Central memory CD4-positive, alpha-beta T cell (primary cell): ENCODE measurements around the gene FAM228B.
"Not testable (repeated sequence)": the region's sequence is repeated elsewhere in the genome, so short reads cannot be mapped to it uniquely, and the experiment has no call there.

Experiments used
- DNase-seq: peaks from one replicate; pipeline ENCODE4 v3.0.0; 2022
- total RNA-seq, 3 experiments: gene quantifications; one replicate each; lab custom pipeline; 2026; lab: John Stamatoyannopoulos, UW

FAM228B gene
- 1.2 to 8.1 (median 7.5) reads per million in 3 experiments for total RNA-seq

DNA sequence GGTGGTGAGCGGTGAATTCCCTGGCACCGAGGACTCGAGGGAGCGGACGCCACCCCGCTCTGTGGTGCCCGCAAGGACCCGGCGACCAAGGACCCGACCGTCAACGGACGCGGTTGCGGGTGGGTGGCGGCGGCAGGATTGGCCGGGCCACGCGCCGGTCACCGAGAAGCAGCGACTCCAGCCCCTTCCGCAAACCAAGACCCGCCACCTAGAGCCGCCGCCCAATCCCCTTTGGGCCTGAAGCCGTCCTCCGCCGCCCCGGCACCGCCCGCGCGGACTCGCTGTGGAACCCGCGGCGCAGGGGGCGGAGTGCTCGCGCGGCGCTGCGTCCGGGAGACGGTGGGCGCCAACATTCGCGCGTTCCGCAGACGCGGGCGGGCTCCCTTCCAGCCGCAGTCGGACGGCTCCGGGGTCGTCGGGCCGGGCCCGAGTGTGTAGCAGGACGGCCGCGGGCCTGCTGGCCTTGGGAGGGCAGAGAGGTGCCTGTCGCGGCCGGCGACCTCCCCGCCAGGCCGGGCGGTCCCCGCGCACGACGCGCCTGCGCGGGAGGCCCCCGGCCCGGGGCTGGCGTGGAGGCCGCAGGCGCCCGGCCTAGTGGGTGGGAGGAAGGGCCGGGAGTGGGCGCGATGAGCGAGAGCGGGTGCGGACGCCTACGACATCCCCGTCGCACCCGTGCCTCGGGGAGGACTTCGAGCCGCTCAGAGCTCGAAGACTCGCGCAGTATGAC, at the start of gene FAM228B, which contains the start of gene PFN4:
FAM228B (plus strand) TSS at position 275 of the 727 bp plus-strand sequence. CDS start 893 bp downstream, outside the sequence.
PFN4 (minus strand) TSS at position 140 of the 727 bp plus-strand sequence. CDS start 799 bp downstream, outside the sequence.
- DNase-seq, result peak; percentile 27

- DNase-seq, result no peak
Measured at GRCh38 chr2:24073816-24074215, 49.5 kb upstream of the FAM228B start.

GRCh38 chr2:24075259-24075658, 48.0 kb upstream of the FAM228B start:
- no peak for DNase-seq

DNA sequence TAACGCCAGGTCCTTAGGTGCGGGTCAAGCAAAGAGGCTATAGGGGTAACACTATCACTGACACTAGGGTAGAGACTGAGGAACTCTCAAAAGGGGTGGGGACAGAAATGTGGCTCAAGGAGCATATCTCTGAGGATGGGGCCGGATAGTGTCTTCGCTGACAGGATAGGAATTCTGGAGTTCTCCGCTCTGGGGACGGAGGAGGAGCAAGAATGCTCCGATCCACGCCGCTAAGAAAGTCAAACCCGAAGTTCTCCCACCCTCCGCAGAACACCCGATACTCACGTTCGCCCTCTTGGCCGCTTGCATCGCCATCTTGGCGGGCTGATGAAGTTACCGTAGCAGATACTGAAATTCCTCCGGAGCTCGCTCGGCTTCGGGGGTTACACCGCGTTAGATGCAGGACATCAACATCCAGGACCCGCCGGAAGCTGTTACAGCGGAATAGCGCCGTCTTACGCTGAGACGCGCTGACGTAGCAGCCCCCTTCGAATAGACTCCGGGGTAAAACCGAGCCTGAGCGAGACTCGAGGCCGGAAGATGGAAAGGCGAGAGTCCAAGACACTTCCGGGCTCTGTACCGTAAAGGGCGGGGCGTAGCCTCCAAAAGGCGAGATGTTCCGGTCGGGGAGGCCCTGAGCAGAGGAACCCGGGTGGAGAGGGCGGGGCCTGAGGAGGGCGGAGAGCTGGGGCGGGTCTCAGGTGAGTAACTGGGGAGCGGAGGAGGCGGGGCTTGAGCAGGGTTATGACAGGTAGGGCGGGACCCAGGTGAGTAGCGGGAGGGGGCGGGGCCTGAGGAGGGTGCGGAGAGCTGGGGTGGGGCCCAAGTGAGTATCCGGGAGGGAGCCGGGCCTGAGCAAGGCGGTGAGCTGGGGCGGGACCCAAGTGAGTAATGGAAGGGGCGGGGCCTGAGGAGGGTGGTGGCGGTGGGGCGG, 47.1 kb upstream of the FAM228B start, which contains the start of gene SF3B6:
SF3B6 (minus strand) TSS at position 412 of the 934 bp plus-strand sequence; CDS start at position 315, 97 bp downstream.
- DNase-seq, result peak; percentile 99

DNA sequence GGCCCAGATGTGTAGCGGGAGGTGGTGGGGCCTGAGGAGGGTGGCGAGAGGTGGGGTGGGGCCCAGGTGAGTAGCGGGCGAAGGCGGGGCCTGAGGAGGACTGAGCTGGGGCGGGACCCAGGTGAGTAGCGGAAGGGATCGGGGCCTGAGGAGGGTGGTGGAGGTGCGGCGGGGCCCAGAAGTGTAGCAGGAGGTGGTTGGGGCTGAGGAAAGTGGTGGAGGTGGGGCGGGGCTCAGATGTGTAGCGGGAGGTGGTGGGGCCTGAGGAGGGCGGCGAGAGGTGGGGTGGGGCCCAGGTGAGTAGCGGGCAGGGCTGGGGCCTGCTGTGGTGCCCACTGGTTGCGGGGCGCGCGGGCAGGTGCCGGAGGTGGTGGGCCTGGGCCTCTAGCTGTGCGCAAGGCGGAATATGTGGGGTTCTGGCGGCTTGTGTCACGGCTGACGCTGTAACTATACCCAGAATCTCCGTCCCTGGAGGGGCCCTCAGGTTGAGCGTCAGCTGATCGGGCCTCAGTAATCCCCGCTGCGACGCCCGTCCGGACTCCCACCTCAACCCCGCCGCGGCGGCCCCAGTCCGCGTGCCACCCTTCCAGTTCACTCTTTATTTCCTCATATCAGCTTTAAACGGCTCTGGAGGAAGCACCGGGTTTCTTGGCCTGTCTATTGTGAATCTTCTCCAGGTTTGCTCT, 46.3 kb upstream of the FAM228B start:
- no peak for DNase-seq

DNA sequence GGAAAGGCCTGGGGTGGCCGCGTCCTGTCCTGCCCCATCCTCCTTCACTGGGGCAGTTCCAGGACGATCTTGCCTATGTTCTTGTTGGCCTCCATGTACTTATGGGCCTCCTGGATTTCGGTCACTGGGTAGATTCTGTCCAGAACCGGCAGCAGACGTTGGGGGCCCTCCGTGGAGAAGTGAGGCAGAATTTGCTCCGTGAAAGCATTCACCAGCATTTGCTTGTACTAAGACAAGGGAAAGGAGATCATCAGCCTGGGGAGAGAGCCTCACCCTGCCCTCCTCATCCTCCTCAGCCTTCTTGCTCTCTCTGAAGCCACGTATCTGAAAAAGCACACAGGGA, 45.8 kb upstream of the FAM228B start:
- peak; percentile 3 for DNase-seq

GRCh38 chr2:24077879-24078278, 45.4 kb upstream of the FAM228B start:
- no peak for DNase-seq

GRCh38 chr2:24080701-24081100, 42.6 kb upstream of the FAM228B start:
- no peak for DNase-seq

GRCh38 chr2:24082787-24083566, 40.3 kb upstream of the FAM228B start:
- no peak for DNase-seq

DNA sequence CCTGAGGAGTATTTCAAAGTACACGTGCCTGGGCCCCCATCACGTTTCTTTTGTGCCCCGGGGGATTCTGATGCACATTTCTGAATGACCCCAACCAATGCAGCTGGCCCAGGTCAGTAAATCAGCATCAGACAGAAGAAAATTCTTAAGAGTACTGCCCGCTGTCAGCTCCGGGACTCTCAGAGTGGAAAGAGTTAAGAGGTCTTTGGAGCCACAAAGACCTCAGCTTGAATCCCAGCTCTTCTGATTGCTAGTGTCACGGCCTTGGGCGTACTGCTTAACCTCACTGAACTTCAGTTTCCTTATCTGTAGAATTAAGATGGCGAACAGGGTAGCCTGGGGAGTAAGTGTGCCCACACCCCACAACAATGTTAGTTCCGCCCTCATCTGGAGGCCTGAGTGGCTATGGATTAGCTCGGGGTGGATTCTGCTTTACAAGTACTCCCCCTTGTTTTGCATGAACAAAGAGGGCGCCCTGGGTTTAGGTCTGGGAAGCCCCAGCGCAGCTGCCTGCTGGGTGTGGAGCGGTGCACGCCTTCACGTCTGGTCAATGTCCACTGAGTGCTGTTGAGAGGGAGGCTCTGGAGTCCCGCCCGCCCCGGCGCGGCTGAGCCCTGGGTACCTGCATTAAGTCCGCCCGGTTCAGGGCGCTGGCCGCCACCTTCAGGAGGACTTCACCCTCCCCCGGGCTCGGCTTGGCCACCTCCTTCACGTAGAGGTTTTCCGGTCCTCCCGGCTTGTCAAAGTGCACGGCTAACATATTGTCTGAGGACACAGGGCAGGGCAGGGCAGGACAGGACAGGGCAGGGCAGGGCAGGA, 39.5 kb upstream of the FAM228B start:
- DNase-seq, result no peak

DNA sequence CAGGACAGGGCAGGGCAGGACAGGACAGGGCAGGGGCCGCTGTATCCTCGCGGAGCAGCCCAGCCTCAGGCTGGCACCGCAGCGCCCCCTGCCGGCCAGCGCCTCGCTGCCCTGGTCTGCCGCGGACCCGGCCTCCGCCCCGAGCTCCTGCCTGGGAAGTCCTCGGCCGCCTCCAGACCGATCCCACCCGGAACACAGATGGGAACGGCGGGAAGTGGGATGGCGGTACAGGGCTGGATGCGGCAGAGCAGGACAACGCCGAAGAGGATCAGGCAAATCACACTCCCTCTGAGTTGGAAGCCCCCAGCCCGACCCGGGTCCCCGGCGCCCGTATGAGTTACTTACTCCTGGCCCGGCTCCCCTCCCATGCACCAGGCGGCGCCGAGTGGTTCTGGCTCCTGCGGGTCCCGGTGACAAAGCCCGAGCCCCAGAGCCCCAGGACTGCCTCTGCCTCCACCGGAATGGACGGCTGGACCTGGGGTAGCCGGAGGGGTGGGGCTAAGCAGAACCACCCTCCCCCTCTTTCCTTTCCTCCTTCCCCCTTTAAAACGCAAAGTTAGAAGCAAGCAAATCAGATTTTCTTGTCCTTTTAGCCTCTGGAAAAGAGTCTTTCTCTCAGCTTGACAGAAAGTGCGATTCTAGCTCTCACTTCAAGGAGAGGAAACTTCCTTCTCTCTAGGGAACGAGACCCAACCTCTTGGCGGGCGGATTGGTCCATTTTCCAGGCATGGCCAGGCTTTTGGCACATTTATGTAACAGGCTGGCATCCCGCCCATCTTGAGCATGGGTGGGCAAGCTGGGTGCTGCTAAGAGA, 38.7 kb upstream of the FAM228B start, which contains the start of gene TP53I3:
TP53I3 (minus strand) TSS at position 449 of the 814 bp plus-strand sequence. CDS start 508 bp downstream, outside the sequence.
- peak; percentile 76 for DNase-seq

- no peak for DNase-seq
Measured at GRCh38 chr2:24085200-24085489, 38.1 kb upstream of the FAM228B start.

DNA sequence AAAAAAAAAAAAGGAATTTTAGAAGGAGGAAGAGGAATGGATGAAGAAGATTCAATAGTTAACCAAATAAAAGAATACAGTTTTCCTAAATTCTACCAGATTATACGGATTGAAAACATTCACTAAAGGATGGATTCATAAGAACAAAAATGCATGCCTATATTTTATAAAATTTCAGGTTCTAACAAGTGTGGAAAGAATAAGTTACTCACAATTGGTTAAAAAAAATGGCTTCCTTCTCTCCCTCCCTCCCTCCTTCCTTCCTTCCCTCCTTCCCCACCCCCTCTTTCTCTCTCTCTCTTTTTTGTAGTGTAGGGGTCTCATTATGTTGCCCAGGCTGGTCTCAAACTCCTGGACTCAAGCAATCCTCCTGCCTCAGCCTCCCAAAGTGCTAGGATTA, 37.0 kb upstream of the FAM228B start:
- DNase-seq, result no peak

- DNase-seq, result no peak
Measured at GRCh38 chr2:24087032-24087431, 36.2 kb upstream of the FAM228B start.

DNA sequence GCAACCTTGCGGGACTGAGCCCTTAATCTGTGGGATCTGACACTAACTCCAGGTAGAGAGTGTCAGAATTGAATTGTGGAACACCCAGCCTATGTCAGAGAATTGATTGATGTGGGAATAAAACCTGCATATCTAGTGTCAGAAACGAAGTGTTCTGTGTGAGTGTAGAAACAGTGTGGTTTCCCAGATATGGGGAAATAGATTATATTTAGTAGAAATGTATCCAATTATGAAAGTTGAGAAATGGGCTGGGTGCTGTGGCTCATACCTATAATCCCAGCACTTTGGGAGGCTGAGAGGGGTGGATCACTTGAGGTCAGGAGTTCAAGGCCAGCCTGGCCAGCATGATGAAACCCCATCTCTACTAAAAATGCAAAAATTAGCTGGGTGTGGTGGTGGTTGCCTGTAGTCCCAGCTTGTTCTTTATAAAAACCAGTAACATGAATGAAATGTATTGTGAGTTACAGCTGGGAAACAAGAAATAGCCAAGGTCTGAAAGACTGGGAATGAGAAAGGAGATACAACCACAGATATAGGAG, 34.4 kb upstream of the FAM228B start:
- DNase-seq, result no peak

DNA sequence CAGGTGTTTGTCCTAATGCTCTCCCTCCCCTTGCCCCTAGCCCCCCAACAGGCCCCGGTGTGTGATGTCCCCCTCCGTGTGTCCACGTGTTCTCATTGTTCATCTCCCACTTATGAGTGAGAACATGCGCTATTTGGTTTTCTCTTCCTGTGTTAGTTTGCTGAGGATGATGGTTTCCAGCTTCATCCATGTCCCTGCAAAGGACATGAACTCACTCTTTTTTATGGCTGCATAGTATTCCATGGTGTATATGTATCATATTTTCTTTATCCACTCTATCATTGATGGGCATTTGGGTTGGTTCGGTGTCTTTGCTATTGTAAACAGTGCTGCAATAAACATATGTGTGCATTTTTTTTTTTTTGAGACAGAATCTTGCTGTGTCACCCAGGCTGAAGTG, 30.0 kb upstream of the FAM228B start:
- not testable (repeated sequence) for DNase-seq

DNA sequence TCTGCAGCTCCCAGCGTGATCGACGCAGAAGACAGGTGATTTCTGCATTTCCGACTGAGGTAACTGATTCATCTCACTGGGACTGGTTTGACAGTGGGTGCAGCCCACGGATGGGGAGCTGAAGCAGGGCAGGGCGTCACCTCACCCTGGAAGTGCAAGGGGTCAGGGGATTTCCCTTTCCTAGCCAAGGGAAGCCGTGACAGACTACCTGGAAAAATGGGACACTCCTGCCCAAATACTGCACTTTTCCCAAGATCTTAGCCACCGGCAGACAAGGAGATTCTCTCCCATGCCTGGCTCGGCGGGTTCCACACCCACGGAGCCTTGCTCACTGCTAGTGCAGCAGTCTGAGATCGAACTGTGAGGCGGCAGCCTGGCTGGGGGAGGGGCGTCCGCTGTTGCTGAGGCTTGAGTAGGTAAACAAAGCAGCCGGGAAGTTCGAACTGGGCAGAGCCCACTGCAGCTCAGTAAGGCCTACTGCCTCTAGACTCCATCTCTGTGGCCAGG, 28.0 kb upstream of the FAM228B start:
- DNase-seq, result not testable (repeated sequence)

GRCh38 chr2:24100732-24101131, 22.5 kb upstream of the FAM228B start:
- DNase-seq, result not testable (repeated sequence)

- DNase-seq, result no peak
Measured at GRCh38 chr2:24101992-24102391, 21.3 kb upstream of the FAM228B start.

DNA sequence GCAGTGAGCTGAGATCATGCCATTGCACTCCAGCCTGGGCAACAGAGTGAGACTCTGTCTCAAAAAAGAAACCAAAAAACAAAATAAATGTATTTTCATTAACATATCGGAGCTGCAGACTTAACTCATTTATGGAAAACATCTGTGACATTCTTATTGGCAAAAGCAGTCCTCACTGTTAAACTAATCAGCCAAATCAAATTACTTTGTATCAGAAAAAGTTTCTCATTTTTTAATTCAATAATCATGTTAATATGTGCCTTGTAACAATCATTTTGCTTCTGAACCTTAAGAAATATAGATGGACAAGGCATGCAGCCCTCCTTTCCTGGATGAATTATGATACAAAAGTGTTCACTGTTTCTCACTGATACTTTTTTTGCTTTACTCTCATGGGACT, 20.6 kb upstream of the FAM228B start:
- no peak for DNase-seq
